Hematopoietic multipotent progenitor cell treated with erythropoietin and hydrocortisone succinate and interleukin-3 and kit ligand, for 6 days (in vitro differentiated cells): Measurements from ENCODE around the gene ETFB.
"Not testable (repeated sequence)": the region's sequence is repeated elsewhere in the genome, so short reads cannot be mapped to it uniquely, and the experiment has no call there.

Source experiments
- DNase-seq: peaks from one replicate; pipeline ENCODE4 v3.0.0-alpha.2; 2015

ETFB gene

DNA sequence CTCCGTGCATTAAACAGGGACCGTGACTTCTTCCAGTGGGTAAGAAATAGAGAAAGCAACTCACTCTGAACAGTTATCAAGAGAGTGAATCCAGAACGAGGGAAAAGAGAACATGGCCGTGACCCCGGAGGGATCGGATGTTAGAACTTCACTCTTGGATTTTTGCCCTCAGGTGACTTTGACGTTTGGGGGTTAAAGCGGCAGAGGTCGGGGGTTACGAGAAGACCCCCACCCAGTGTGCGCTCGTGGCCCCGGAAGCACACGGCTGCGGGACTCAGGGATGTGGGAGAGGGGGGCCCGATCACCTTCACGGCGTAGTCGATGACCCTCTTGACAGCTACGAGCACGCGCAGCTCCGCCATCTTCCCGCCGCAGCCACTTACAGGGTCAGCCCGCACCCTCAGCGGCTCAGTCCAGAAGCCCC lies at the start of gene ETFB:
Gene ETFB, minus strand, starts transcription at position 424 of the 424 bp plus-strand sequence. Its CDS starts 62 bp downstream, at position 362.
- DNase-seq: peak; percentile 51

DNA sequence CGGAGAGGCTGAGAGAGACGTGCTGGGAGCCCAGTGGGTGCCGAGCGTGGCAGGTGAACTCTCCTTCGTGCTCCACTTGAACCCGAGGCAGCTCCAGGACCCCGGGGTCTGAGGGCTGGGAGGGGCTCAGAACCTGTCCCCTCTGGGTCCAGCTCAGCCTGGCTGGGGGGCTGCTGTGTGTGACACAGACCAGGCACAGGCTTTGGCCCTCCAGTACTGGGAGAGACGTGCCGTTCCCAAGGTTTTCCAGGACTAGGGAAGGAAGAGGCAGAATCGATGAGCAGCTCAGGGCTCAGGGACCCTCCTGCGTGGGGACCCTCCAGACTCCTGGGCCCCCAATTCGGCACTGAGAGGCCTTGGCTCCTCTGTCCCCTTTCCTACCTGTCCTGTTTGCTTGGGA lies 49.0 kb upstream of the ETFB start:
- DNase-seq: no peak

DNA sequence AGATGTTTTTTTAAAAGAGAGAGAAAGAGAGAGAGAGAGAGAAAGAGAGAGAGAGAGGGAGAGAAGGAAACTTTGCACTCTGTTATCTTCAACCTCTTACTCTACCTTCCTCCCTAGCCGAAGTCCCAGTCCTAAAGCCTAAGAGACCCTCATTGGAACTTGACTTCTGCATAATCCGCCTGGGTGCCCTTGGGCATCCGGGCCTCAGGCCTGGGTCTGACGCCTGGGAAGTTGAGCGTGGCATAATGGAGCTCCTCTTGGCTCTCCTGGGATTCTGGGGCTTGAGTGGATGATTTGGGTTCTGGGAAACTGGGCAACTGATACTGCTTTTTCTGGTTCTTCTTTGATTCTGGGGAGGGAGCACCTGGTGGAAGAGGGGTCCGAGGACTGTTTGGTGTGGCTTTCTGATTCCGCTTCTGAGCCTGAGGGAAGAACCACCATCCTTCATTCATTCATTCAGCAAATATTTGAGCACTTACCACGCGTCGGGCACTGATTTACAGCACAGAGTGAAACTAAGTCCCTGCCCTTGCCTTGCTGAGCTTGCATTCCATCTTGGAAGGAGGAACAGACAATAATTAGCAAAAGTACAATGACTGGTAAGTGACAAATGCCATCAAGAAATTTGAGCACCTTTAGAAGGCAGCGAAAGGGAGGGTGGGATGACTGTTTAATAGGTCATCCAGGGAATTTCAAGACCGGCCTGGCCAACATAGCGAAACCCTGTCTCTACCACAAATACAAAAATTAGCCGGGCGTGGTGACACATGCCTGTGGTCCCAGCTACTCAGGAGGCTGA lies 45.0 kb upstream of the ETFB start:
- DNase-seq: no peak

DNA sequence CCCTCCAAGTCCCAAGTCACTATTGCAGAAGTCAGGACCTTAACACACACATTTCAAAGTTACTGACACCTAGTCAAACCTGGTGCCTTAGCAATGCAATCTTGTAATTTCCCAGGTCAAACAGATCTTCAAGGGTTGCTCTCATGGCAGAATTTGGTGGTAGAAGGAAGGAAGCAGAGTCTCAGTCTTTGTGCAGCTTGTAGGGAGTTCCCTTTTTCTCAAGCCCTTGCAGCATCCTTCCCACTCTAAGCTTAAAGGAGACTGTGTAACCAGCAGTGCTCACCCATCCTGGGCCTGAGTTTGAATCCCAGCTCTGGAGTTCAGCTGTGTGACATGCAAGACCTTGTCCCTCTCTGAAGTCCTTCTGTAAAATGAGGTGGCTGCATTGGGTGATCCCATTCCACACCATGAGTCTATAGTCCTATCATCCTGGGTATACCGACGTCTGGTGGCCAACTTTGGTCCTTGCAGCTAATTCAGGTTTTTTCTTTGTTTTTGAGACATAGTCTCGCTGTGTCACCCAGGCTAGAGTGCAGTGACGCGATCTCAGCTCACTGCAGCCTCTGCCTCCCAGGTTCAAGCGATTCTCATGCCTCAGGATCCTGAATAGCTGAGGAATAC lies 41.4 kb upstream of the ETFB start:
- DNase-seq: peak; percentile 69

DNA sequence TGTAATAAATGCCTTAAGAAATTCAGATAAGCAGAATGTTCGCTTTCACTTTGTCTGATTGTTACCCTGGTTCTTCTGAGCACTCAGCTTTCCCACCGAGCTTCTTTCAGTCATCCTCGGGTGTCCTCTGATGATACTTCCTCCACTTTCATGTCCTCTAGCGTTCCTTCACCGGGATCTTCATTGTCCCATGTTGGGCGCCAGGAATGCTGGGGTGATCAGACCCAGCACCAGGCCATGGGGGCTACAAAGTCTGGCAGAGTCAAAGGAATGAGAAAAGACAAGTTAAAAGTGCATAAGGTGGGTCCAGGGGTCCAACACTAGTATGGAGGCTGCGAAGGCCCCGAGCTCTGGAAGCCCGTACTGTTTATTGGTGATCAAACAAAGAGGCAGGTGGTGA lies 35.9 kb upstream of the ETFB start:
- DNase-seq: no peak

DNA sequence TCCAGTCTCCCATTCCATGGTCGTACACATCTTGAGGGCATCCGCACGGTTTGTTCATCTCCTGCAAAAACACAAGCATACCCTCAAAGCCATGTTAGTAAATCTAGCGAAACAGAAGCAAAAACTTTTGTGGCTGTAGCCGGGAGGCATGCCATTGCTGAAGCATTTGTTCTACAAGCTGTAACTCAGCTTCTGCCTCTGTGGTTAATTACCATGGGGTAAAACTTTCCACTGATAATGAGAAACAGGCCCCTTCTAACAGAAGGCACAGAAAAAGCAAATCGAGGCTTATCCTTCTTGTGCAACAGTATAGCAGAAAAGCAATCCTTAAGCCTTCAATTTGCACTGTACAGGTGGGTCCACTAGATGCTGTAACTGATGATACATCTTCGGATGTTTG lies 33.7 kb upstream of the ETFB start:
- not testable (repeated sequence) for DNase-seq

DNA sequence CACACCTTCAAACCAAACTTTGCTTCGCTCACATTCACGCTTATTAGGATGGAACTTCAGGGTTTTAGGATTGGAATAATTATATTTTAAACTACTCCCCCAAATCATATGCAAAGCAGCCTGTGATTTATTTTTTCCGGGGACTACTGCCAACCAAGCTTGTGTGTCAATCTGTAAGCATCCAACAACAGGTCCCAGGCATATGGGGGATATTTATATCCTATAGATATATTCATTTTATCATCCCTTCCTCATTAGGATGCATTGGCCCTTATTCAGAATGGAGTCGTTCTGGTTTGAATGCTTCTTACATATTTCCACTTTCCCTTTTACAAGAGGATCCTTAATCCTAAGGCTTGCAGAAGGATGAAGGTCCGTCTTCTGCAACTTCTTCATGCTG lies 33.0 kb upstream of the ETFB start:
- no peak for DNase-seq

DNA sequence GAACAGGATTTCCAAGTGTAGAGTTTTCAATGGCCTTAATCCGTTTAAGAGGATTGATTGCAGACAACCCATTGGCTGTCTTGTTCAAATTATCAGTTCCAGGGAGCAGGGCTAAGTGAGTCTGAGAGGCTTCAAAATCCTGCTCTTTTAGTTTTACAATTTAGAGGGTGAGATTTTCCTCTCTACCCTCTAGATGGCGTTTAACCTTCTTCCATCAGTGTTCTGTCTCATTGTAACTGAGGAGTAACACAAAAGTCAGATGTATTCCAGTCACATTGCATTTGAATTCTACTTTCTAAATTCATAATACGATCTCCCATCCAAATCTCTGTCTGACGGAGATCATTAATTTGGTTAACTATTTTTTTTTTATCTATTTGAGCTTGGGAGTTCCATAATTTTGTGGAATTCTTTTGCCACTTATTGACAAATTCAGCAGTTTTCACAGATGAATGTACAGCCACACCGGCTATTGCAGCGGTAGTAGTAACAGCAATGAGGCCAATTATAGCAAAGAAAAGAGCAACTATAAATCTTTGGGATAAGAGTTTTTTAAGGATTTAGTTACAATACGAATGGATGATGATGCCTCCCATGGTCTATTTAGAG lies 32.0 kb upstream of the ETFB start:
- DNase-seq: peak; percentile 85

DNA sequence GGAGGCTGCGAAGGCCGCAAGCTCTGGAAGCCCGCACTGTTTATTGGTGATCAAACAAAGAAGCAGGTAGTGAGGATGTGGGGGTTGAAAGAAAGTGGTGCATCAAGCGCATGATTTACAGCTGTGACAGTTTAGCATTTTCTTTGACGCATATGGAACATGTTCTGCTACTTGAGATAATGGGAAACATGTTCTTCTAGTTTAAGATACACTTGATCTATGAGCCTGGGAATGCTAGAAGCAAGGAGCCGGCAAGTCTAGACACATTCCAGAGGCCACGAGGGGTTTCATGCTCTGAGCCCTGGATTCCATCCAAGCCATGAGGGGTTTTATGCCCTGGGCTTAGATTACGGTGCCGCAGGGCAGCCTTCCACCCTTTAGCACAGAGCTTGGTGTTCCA lies 31.3 kb upstream of the ETFB start:
- not testable (repeated sequence) for DNase-seq

DNA sequence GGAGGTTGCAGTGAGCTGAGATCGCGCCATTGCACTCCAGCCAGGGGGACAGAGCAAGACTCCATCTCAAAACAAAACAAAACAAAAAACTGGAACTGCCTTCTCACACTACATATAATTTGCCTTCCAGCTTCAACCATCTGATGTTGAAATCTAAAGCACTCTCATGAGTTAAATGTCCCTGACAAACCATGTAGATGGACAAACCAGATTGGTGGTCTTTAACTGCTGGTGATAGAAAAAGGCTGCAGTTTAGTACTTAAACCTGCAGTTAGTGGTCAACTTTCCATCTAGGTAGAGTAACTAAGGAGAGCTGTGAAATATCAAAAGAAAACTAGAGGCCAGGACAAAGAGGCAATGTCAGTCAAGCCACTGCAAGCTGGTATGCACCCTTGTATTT lies 30.0 kb upstream of the ETFB start:
- no peak for DNase-seq

DNA sequence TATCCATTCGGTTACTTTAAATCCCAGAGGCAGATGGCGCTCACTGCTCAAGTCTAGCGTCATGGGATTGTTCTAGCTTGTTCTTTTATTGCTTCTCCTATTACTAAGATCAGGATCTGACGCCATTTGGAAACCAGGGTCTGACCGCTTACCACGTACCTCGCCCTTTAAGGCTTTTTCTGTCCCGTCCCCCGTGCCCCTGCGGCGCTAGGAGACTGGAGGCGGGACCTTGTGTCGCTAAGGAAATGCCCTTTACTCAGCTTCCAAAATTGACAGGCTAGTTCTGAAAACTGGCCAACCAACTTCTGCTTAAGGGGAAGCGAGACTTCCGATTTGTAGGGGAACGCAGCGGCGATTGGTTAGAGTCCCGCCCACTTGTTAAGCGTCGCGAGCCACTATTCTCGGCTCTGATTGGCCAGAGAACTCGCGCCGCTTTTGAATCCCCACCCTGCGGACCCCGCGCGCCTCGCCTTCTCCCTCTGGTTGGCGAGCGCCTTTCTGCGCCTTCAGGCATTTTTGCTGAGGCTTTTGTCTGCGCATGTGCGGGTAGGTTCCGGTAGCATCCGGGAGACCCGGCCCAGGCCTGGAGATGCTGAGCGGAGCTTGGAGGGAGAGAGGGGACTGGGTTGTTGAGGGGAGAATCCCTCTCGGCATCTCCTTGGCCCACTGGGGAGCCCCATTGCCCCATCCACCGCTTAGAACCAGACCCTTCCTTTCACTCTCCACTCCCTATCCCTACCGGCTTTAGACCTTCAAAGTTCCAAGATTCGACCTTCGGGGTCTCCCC lies 28.1 kb upstream of the ETFB start:
- DNase-seq: peak; percentile 100

DNA sequence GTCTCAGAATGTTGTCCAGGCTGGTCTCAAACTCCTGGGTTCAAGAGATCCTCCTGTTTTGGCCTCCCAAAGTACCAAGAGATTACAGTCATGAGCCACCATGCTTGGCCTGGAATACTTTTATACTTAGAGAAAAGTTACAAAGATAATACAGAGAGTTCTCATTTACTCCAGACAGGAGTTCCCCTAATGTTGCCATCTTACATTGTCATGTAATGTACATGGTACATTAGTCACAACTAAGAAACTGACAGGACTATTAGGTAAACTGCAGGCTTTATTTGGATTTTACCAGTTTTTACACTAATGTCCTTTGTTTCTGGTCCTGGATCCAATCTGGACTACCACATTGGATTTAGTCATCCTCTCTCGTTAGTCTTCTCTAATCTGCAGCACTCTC lies 26.5 kb upstream of the ETFB start:
- no peak for DNase-seq

DNA sequence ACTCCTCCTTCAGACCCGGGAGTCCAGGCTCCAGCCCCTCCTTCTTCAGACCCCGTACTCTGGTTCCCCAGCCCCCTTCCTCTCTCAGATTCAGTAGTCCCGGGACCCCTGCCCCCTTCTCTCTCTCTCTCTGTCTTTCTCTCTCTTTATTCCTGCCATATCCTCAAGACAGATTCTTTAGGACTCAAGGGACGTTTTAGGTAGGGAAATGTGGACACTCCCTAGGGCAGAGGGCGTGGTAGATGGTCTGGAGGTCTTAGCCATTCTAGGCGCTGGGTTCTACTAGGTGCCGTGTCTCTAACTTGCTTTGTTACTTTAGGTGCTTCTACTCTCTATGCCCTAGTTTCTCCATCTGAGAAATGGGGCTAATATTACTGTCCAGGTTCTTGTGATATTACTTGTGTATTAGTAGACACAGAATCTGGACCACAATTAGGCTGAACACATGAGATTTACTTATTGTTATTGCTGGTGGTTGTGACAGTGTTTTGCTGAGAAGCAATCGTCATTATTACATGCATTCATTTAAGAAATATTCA lies 25.0 kb upstream of the ETFB start:
- no peak for DNase-seq

DNA sequence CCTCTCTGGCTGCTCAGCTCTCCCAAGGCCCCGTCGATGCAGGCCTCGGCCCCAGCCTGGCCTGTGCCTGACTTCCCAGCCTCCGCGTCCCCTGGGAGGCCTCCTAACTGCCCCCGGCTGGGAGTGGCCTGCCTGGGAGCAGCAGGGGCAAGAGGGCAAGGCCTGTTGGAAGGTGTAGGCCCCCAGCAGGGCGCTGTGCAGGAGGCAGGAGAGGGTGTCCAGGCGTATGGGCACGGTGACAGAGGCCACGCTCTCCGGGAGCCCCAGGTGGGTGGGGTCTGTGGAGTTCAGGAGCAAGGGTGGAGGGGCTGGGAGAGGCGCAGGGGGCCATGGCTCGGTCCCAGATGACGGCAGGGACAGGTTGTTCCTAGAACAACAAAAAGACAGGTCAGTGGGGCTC lies 23.0 kb upstream of the ETFB start:
- no peak for DNase-seq

DNA sequence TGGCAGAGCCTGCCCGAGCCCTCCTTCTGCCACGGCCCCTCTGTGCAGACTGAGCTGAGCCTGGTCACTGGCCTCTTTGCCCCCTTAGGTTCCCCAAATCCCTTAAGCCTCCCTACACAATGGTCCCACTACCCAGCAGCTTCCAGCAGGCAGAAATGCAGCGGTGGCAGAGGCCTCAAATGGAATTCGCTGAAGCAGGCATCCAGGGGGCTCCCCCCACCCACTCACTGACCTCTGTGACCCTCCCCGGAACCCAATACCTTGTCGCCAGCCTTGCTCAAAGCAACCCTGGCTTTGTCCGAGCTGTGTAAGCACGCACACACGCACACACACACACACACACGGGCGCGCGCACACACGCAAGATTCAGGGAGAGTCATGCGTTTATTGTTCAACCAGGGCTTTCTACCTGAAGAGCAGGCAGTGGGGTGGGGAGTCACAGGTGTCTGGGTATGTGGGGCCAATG lies 21.8 kb upstream of the ETFB start, which contains the start of gene LIM2:
Gene LIM2, minus strand, starts transcription at position 51 of the 466 bp plus-strand sequence. CDS start 531 bp downstream, outside the sequence.
- DNase-seq: no peak

DNA sequence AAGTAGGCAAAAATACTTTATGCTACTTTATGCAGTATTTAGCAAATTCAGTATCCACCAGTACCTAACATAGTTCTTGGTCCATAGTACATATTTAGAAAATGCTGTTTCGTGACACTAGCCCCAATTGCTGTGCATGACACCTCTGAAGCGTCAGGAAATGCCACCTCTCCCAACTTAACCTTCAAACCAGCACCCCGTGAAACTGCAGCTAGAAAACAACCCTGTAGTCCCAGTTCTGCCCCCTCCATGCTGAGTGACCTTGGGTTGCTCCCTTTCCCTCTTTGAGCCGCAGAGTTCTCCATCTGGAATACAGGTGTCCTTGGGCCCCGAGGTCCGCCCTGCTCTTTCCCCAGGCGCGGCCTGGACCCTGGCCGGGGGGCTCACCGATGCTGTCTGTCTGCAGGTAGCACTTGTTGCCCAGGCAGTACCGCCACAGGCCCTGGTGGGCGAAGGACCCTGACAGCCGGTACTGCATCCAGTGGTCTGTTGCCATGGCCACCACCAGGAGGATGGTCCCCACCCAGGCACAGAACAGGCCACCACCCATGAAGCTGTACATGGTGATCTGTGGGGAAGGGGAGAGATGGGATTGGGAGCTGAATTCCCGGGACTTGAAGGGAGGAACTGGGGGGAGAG lies 20.8 kb upstream of the ETFB start:
- no peak for DNase-seq

DNA sequence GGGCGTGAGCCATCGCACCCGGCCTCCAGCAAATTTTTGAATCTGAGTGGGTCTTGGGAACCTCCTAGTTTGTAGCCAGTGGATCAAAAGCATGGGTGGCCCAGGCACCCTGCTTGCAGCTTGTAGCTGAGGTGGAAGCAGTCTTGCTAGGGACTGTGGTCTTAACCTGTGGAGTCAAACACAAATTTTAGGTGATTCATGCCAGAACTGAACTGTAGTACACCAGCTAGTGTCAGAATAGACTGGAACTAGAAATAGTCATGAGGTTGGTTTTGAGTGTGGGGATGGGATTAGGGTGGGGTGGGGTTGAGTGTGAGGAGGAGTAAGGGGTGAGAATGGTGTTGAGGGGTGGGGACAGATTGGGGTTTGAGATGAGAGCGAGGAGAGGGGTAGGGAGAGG lies 15.8 kb upstream of the ETFB start:
- no peak for DNase-seq

DNA sequence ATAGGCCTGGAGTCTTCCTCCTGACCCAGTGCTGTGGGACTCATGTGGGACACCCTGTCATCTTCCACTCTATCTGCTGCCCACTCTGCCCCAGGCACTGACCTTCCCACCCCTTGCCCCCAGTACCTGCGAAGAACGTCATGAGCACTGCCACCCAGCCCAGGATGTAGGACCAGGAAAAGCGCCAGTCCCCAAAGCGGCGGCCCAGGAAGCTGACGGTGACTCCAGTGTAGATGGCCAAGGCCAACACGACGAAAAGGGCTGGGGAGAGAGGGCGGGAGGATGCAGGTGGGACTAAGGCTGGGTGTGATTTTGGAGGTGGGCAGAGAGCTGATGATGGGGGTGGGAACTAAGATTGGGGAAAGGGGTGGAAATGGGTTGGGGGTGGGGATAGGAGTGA lies 14.2 kb upstream of the ETFB start:
- DNase-seq: no peak

DNA sequence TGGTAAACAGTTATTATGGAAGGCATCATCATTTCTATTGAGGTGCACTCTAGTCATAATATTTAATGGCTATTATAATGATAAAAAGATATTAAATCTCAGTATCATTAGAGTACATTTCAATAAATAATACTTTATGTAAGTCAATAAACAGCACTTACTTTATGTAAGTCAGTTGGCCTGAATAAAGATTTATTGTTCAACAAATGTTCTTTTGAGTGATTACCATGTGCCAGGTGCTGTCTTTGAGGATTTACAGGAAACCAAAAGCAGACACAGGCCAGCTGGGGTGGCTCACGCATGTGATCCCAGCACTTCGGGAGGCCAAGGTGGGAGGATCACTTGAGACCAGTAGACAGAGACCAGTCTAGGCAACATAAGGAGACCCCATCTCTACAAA lies 11.2 kb upstream of the ETFB start:
- no peak for DNase-seq

DNA sequence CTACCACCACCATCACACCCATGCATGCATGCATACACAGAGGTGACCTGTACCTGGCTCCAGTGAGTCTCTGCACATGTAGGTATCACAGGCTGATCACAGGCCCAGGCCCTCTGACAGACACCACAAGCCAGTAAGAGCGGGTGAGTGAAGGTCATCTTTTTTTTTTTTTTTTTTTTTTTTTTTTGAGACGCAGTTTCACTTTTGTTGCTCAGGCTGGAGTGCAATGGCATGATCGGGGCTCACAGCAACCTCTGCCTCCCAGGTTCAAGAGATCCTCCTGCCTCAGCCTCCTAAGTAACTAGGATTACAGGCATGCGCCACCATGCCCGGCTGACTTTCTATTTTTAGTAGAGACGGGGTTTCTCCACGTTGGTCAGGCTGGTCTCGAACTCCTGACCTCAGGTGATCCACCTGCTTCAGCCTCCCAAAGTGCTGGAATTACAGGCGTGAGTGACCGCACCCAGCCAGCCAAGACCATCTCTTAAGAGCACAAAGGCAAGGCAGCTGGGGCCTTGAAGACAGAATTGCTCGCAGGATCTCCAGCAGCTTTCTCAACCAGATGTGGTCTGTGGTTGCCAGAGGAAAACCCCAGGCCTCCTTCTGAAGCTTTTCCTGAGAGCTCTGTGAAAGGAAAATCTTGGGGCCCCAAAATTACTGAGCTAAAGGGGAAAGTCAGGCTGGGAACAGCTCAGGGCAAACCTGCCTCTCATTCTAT lies 9.5 kb upstream of the ETFB start:
- peak; percentile 34 for DNase-seq

DNA sequence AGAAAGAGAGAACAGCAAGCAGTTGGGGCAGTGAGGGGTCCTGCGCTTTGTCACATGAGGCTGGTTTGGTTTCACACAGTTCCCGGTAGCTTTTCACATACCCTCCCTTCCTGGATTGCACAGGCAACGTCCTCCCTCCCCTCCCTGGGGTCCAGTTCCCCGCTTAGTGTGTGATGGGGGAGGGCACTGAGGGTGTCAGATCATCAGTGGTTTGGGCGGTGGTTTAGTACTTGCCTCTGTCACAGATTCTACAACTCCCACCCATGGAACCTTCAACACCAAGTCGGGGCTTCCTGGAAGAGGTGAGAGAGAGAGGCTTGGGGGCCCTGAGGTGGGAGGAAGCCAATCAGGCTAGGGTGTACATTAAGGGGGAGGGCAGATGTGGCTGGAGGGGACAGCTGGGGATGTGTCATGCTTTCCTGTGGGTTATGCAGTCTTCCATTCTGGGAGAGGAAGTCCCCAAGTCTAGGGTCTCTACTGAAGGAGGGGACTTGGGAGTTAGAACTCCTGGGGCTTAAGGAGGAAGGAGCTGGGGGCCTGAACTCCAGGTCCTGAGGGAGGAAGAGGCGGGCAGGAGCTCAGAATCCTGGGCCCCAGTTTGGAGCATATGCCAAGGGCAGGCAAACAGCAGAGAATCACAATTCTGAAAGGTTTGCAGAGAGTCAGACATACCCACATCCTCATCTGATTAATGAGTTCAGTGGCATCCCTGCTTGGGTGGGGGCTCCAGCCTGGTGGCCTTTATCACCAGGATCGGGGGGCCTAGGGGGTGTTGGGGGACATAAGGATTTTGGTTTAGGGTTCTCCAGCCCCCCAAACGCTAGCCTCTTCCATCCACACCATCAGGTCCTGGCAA lies 6.7 kb upstream of the ETFB start, which contains the start of gene NKG7:
Gene NKG7, minus strand, starts transcription at position 6 of the 856 bp plus-strand sequence. CDS start 119 bp downstream, outside the sequence.
- DNase-seq: peak; percentile 79
